ENCODE data around the gene NUP160.
"Not testable (repeated sequence)": the region's sequence is repeated elsewhere in the genome, so short reads cannot be mapped to it uniquely, and the experiment has no call there.

Gene NUP160, protein sequence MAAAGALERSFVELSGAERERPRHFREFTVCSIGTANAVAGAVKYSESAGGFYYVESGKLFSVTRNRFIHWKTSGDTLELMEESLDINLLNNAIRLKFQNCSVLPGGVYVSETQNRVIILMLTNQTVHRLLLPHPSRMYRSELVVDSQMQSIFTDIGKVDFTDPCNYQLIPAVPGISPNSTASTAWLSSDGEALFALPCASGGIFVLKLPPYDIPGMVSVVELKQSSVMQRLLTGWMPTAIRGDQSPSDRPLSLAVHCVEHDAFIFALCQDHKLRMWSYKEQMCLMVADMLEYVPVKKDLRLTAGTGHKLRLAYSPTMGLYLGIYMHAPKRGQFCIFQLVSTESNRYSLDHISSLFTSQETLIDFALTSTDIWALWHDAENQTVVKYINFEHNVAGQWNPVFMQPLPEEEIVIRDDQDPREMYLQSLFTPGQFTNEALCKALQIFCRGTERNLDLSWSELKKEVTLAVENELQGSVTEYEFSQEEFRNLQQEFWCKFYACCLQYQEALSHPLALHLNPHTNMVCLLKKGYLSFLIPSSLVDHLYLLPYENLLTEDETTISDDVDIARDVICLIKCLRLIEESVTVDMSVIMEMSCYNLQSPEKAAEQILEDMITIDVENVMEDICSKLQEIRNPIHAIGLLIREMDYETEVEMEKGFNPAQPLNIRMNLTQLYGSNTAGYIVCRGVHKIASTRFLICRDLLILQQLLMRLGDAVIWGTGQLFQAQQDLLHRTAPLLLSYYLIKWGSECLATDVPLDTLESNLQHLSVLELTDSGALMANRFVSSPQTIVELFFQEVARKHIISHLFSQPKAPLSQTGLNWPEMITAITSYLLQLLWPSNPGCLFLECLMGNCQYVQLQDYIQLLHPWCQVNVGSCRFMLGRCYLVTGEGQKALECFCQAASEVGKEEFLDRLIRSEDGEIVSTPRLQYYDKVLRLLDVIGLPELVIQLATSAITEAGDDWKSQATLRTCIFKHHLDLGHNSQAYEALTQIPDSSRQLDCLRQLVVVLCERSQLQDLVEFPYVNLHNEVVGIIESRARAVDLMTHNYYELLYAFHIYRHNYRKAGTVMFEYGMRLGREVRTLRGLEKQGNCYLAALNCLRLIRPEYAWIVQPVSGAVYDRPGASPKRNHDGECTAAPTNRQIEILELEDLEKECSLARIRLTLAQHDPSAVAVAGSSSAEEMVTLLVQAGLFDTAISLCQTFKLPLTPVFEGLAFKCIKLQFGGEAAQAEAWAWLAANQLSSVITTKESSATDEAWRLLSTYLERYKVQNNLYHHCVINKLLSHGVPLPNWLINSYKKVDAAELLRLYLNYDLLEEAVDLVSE (N-terminal part only)

DNA sequence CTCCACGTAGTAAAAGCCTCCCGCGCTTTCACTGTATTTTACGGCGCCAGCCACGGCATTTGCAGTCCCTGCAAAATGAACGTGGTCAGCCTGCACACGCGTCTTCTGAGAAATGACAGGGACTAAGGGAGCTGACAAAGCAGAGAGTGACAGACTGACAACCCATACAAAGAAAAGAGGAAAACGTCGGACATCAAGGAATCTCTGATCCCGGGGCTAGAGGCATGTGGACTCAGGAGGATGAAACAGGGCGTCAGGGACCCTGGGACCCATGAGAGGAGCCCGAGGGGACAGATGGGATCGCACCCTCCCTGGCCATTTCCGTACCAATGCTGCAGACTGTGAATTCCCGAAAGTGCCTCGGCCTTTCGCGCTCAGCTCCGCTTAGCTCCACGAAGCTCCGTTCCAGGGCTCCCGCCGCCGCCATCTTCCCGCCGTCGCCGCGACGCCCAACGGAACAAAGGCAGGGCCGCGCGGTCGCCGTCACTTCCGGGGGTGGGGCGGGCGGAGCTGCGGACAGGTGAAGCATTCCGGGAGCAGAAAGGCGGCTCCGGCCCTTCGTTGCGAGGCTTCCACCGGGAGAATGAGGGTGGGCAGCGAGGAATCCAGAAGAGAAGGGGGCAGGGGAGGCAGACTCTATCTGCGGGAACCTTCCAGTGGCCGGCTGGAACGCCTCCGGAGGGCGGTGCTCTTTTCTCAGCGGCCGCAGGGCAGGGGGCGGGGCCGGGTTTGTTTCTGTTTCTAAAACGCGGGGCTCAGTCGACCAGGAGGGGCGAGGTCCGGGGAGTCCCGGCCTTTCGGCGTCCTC is at the start of gene NUP160:
Gene NUP160 (minus strand): TSS at position 459 of the 808 bp plus-strand sequence. CDS start 32 bp downstream, at position 427.
- peak; percentile 83 for DNase-seq (ENCODE audit: low read depth)

DNA sequence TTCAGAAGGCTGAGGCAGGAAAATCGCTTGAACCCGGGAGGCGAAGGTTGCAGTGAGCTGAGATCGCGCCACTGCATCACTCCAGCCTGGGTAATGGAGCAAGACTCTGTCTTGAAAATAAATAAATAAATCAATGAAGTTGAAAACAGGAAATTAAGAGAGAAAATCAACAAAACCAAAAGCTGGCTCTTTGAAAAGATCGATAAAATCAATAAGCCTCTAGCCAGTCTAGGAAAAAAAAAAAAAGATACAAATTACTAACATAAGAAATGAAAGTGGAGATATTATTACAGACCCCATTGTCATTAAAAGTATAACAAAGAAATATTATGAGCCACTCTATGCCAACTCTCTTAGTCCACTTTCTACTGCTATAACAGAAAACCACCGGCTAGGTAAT is 48.0 kb upstream of the NUP160 start:
- no peak for DNase-seq (ENCODE audit: low read depth)

DNA sequence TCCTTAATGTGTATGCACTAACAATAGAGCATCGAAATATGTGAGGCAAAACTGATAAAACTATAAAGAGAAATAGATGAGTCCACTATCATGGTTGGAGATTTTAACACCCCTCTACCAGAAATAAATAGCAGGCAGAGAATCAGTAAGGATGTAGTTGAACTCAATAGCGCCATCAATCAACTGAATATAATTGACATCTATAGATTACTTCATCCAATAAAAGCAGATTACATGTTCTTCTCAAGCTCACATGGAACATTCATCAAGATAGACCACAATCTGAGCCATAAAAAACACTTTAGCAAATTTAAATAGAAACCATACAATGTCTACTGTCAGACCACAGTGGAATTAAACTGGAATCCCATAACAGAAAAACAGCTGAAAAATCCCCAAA is 46.9 kb upstream of the NUP160 start:
- DNase-seq (ENCODE audit: low read depth): no peak

DNA sequence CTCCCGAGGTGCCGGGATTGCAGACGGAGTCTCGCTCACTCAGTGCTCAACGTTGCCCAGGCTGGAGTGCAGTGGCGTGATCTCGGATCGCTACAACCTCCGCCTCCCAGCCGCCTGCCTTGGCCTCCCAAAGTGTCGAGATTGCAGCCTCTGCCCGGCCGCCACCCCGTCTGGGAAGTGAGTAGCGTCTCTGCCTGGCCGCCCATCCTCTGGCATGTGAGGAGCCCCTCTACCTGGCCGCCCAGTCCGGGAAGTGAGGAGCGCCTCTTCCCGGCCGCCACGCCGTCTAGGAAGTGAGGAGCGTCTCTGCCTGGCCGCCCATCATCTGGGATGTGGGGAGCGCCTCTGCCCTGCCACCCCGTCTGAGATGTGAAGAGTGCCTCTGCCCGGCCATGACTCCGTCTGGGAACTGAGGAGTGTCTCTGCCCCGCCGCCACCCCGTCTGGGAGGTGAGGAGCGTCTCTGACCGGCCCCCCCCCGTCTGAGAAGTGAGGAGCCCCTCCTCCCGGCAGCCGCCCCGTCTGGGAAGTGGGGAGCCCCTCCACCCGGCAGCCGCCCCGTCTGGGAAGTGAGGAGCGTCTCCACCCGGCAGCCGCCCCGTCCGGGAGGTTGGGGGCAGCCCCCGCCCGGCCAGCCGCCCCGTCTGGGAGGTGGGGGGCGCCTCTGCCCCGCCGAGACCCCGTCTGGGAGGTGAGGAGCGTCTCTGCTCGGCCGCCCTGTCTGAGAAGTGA is 44.6 kb upstream of the NUP160 start:
- DNase-seq (ENCODE audit: low read depth): not testable (repeated sequence)

DNA sequence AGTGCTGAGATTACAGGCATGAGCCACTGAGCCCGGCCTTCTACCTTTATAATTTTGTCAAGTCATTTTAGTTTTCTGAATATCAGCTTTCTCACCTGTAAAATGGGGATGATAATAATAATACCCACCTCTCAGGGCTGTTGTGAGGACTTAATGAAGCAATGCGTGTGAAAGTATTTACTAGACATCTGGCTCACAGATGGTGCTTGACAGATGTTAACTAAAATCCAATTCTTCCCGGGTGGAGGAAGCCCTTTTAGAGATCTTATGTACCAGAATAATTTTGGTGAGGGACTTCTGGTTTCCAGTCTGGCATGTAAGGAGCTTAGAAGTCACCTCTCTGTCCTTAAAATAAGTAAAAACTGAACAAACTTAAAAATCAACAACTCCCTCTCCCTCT is 43.7 kb upstream of the NUP160 start:
- no peak for DNase-seq (ENCODE audit: low read depth)

DNA sequence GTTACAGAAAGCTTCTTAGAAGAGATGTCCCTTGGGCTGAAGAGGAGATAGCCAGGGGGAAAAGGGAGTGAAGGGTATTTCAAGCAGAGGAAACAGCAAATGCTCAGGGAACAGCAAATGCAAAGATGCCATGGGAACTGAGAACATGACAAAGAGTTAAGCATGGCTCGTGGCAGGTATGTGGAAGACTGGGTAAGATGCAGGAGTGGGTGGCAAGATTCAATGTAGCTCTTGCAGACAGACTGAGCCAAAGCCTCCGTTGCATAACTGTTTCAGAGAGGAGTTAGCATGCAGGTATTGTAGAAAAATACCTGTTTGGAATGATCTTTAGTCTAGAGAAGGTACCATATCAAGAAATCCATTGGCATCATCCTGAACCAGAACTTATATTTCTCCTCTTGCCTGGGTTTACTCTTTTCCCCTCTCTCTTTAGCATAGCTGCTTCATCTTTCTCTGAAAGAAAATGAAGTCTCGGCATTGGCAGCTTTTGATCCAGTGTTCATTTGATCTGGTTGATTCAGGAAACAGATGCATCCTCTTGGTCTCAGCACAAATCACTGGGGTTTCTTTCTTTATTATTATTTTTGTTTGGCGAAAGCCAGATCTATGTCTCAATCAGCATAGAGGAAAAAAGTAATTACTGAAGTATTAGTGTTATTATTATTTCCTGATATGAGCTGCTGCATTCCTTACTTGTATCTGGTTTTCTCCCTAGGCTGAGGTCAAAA is 41.7 kb upstream of the NUP160 start:
- DNase-seq (ENCODE audit: low read depth): no peak

DNA sequence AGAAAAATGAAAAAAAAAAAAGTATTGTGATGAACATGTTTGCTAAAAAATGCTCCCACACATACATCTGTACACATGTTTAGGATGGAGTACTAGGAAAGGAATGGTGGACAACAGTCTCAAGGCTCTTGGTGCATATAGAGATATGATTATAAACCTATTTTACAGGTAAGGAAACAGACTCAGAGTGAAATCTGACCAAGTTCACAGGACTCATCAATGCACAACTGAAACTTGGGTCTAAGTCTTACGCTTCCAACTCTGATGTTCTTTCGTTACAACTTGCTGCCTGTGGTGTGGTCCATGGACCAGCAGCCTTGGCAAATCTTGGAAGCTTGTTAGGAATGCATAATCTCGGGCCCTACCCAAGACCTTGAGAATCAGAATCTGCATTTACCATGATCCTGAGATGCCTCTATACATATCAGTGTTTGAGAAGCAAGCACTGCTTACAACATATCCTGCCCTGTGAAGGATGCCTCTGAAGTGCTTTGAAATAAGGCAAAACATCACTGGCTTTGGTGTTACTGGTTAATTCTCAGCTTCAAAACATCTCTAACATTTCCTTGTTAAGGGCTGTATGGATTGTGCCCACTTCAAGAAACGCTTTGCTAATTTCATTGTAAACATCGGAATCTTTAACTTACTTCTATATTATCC is 39.9 kb upstream of the NUP160 start:
- DNase-seq (ENCODE audit: low read depth): no peak

DNA sequence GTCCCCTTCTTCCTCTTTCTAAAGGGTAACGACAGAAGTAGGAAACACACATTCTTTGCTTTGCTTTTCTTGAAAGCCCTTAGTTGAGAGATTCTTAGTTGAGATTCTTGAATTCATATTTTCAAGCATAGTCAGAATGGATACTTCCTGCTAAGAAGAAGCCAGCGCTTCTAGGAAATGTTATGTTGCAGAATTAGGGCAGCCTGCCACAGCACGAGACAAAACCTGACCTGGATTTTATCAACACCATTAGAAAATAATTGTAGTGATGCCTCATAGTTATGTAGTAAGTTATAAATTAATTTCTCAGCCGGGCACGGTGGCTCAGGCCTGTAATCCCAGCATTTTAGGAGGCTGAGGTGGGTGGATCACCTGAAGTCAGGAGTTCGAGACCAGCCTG is 37.9 kb upstream of the NUP160 start:
- no peak for DNase-seq (ENCODE audit: low read depth)

DNA sequence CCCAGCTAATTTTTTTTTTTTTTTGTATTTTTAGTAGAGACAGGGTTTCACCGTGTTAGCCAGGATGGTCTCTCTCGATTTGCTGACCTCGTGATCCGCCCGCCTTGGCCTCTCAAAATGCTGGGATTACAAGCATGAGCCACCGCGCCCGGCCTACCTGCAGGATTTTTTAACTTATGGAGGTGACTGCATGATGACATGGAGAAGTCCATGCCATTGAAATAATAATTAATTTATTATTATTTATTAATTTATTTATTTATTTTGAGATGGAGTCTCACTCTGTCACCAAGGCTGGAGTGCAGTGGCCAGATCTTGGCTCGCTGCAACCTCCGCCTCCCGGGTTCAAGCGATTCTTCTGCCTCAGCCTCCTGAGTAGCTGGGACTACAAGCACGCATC is 34.3 kb upstream of the NUP160 start:
- not testable (repeated sequence) for DNase-seq (ENCODE audit: low read depth)

DNA sequence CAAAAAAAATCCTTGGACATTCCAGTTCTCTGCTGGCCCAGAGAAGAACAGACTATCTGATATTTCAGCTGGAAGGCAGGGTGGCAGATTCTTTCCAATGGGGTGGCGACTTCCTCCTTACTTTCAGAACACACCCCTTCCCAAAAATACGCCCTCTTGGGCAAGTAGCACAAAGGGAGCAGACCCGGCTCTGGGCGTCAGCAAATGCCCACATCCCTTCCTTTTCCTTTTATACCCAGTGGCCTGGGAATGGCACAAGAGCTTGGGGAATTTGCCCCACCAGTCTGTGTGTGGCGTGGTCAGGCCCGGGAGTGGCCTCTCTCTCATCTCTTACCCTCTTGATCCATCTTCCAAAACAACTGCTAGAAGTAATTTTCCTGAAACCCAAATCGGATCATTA is 33.0 kb upstream of the NUP160 start:
- no peak for DNase-seq (ENCODE audit: low read depth)

DNA sequence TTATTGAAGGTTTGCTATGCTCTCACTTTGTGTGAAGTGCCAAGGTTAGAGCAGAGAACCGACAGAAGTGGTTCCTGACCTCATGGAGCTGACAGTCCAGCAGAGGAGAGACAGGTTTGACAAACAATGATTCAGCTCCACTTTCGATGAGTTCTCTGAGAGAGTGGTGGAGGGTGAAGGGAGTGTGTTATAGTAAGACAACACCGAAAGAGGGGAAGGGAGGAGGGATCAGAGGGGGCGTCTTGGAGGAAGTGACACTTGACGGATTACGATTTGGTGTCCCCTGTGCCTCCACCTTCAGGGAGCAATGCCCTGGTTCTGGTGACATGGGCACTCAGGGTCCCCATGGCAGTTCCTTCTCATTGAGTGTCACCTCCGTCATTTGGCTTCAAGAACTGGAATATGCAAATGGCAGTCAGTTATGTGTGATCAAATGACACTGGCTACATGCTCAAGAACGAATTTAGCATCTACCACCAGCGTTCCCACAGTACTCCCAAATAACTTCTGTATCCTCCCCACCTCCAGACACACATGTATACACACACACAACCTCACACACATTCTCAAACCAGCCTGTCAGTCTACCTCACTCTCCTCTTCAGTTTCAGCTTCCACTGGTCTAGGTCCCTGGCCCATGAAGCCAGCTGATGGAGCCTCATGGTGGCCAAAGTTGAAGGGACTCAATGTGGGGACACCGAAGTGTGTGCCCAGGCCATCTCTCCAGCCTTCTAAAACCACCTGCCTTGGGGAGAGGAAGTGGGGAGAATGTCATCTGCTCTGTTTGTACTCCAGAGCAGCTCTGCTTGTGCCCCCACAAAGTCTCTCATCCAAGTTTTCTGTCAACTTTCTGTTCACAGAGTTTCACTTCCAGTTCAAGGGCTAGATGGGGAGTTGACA is 31.4 kb upstream of the NUP160 start:
- DNase-seq (ENCODE audit: low read depth): no peak

DNA sequence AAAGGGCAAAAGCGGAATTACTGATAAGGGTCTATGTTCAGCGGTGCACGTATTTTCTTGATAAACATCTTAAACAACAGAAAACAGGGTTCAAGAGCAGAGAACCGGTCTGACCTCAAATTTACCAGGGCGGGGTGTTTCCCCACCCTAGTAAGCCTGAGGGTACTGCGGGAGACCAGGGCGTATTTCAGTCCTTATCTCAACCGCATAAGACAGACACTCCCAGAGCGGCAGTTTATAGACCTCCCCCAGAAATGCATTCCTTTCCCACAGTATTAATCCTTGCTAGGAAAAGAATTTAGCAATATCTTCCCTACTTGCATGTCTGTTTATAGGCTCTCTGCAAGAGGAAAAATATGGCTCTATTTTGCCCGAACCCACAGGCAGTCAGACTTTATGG is 27.7 kb upstream of the NUP160 start:
- DNase-seq (ENCODE audit: low read depth): not testable (repeated sequence)

DNA sequence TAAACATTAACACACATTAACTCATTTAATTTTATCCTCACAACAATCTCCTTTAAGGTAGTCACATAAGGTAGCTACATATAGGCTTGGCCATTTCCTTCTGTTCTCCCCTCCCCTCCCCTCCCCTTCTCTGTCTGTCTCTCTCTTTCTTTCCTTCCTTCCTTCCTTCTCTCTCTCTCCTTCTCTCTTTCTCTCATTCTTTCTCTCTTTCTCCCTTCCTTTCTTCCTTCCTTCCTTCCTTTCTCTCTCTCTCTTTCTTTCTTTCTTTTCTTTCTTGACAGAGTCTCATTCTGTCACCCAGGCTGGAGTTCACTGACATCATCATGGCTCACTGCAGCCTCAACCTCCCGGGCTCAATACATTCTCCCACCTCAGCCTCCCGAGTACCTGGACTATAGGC is 22.3 kb upstream of the NUP160 start:
- no peak for DNase-seq (ENCODE audit: low read depth)

DNA sequence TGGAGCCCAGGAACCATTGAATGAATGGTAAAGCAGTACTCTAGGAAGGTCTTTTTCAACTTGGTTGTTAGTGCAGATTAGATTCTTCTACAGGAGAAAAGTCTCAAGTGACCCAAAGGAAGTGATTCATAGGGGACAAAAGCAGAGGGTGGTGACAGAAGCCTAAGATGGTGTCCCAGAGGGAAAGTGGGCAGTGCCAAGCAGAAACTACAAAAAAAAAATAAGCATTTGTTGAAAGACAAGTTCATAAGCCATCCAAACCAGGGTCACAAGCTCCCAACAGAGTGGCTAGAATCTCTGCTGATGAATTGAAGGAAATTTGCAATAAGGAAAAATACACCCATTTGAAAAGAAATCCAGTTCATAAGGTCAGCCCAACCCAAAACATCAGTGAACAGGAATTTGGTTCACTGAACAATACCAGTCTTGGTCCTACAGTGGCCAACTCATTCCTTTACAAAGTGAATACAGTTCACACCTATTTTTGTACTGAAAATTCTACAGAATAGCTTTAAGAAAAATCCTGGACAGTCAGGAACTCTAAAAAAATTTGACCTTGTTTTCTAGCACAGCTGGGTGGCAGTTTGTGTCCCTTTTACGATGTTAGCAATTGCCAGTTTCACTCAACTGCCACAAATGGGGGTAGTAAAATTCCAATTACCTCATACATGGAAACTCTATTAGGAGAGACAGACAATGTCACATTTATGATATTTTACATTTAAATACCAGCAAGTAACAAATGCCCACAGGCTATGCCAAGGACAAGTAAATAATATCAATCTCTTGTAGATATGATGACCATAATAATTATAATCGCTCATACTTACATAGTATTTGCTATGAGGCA is 21.6 kb upstream of the NUP160 start:
- no peak for DNase-seq (ENCODE audit: low read depth)

DNA sequence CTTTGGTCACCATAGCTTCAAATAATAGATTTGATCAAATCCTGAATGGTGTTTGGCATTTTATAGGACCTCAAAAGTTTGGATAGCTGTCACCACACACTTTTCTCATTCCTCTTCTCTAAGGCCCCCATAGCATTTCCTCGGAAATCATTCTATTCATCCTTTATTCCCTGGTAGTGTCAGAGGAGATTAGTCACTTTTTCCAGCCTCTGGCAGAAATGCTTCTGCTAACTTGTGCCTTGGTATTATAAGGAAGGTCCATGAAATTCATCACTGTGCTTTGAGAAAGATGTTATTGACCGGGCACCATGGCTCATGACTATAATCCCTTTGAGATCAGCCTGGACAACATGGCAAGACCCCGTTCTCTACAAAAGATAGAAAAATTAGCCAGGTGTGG is 19.7 kb upstream of the NUP160 start:
- DNase-seq (ENCODE audit: low read depth): no peak

DNA sequence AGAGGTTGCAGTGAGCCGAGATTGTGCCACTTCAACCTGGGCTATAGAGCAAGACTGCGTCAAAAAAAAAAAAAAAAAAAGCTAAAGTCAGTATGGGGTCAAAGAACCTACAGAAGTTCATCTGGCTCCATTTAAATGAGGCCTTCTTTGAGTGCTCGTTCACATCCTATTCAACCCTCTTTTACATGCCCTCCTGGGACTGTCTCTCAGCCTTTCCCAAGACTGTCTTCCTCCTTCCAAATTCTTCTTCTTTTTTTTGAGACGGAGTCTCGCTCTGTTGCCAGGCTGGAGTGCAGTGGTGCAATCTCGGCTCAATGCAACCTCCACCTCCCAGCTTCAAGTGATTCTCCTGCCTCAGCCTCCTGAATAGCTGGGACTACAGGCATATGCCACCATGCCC is 18.7 kb upstream of the NUP160 start:
- DNase-seq (ENCODE audit: low read depth): not testable (repeated sequence)

DNA sequence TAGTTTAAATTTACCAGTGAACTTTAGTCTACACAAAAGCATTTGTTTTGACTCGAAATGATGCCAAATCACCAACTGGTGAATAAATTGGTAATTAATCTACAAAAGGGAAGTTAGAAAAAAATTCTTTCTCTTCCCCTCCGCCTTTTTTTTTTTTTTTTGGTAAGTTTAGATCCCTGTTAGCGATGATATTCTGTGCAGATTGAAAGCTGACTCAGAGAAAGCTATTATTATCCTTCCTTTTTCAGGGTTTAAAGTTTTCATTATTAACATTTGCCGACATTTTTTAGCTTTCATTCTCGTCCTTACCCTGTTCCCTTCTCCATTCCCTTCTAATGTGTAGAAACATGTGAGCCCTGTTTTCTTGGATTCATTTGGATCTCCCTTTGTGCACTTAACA is 16.8 kb upstream of the NUP160 start:
- no peak for DNase-seq (ENCODE audit: low read depth)

Measured in activated gamma-delta T cell treated with anti-CD3 and anti-CD28 coated beads, Interleukin-2, amount 50 U/mL, for 16 hours (primary cell).